ENCODE results near the gene LRRK1.

Gene LRRK1

GRCh38 chr15:101056366-101057334 is 137.5 kb downstream of the LRRK1 start:
- Histone ChIP-seq H3K4me3 (no peak overlapping the region), H3K4me1 (peaks cover 34% of the 10 kb centered on the region), H3K36me3 (no peaks in the 10 kb centered on the region), H3K9me3 (no peaks in the 10 kb centered on the region), H4K20me1 (no peaks in the 10 kb centered on the region), H3K9ac (no peak overlapping the region), H3K27ac (no peak overlapping the region), H3K4me2 (peak overlapping the region; percentile 61), H3K27me3 (peaks cover 8% of the 10 kb centered on the region)
- no peak for TF ChIP-seq Cebpa-rat (IDR thresholded peaks at IDR 0.05)

- Histone ChIP-seq H3K27ac (no peak overlapping the region), H3K9ac (no peak overlapping the region), H4K20me1 (no peaks in the 10 kb centered on the region), H3K4me1 (peaks cover 47% of the 10 kb centered on the region), H3K27me3 (peaks cover 8% of the 10 kb centered on the region), H3K36me3 (no peaks in the 10 kb centered on the region), H3K4me2 (peak overlapping the region; percentile 61), H3K4me3 (no peak overlapping the region), H3K9me3 (no peaks in the 10 kb centered on the region)
- TF ChIP-seq Cebpa-rat (IDR thresholded peaks at IDR 0.05) = no peak
These were observed 138.8 kb downstream of the LRRK1 start for GRCh38 chr15:101057841-101058407.

- TF ChIP-seq Cebpa-rat (IDR thresholded peaks at IDR 0.05) = no peak
- peaks cover 47% of the 10 kb centered on the region for H3K4me1 ChIP-seq
- H3K9ac ChIP-seq = no peak overlapping the region
These were observed 139.6 kb downstream of the LRRK1 start for GRCh38 chr15:101058735-101059134.

GRCh38 chr15:101059381-101060341 is 140.5 kb downstream of the LRRK1 start:
- Histone ChIP-seq H3K9me3 (no peaks in the 10 kb centered on the region), H3K4me1 (peaks cover 47% of the 10 kb centered on the region), H3K27me3 (peaks cover 8% of the 10 kb centered on the region), H4K20me1 (no peaks in the 10 kb centered on the region), H3K9ac (no peak overlapping the region), H3K4me3 (no peak overlapping the region), H3K27ac (no peak overlapping the region), H3K36me3 (no peaks in the 10 kb centered on the region), H3K4me2 (no peak overlapping the region)
- no peak for TF ChIP-seq Cebpa-rat (IDR thresholded peaks at IDR 0.05)

More at GRCh38 chr15:101058735-101059134, 139.6 kb downstream of the LRRK1 start:
- no peaks in the 10 kb centered on the region for H3K9me3 ChIP-seq
- no peak overlapping the region for H3K27ac ChIP-seq
- no peaks in the 10 kb centered on the region for H4K20me1 ChIP-seq
- no peaks in the 10 kb centered on the region for H3K36me3 ChIP-seq
- H3K27me3 ChIP-seq = peaks cover 8% of the 10 kb centered on the region
- H3K4me2 ChIP-seq = no peak overlapping the region
- no peak overlapping the region for H3K4me3 ChIP-seq

- no peak overlapping the region for H3K9ac ChIP-seq
- peaks cover 8% of the 10 kb centered on the region for H3K27me3 ChIP-seq
- no peak overlapping the region for H3K4me2 ChIP-seq
These were observed 141.7 kb downstream of the LRRK1 start for GRCh38 chr15:101060576-101061551.

GRCh38 chr15:101062063-101062462 is 142.9 kb downstream of the LRRK1 start:
- Histone ChIP-seq H4K20me1 (no peaks in the 10 kb centered on the region), H3K27ac (no peak overlapping the region), H3K9me3 (no peaks in the 10 kb centered on the region), H3K9ac (no peak overlapping the region), H3K4me1 (peaks cover 52% of the 10 kb centered on the region), H3K4me3 (no peak overlapping the region), H3K27me3 (peaks cover 8% of the 10 kb centered on the region), H3K4me2 (peak overlapping the region; percentile 66), H3K36me3 (no peaks in the 10 kb centered on the region)
- TF ChIP-seq Cebpa-rat (IDR thresholded peaks at IDR 0.05) = no peak

More at GRCh38 chr15:101060576-101061551, 141.7 kb downstream of the LRRK1 start:
- Histone ChIP-seq H3K36me3 (no peaks in the 10 kb centered on the region), H3K9me3 (no peaks in the 10 kb centered on the region), H3K4me3 (no peak overlapping the region), H3K4me1 (peaks cover 48% of the 10 kb centered on the region), H3K27ac (no peak overlapping the region), H4K20me1 (no peaks in the 10 kb centered on the region)
- no peak for TF ChIP-seq Cebpa-rat (IDR thresholded peaks at IDR 0.05)

- H3K27ac ChIP-seq = no peak overlapping the region
- H3K27me3 ChIP-seq = peaks cover 8% of the 10 kb centered on the region
- H3K9me3 ChIP-seq = no peaks in the 10 kb centered on the region
- H3K4me3 ChIP-seq = no peak overlapping the region
- no peak overlapping the region for H3K9ac ChIP-seq
- H3K4me2 ChIP-seq = peak overlapping the region; percentile 66
- TF ChIP-seq Cebpa-rat (IDR thresholded peaks at IDR 0.05) = no peak
- H3K4me1 ChIP-seq = peaks cover 47% of the 10 kb centered on the region
- no peaks in the 10 kb centered on the region for H4K20me1 ChIP-seq
- H3K36me3 ChIP-seq = no peaks in the 10 kb centered on the region
These were observed 143.5 kb downstream of the LRRK1 start for GRCh38 chr15:101062471-101063171.

GRCh38 chr15:101063212-101063611 is 144.1 kb downstream of the LRRK1 start:
- no peak overlapping the region for H3K4me3 ChIP-seq
- peaks cover 8% of the 10 kb centered on the region for H3K27me3 ChIP-seq
- peaks cover 42% of the 10 kb centered on the region for H3K4me1 ChIP-seq
- H3K4me2 ChIP-seq = no peak overlapping the region
- H3K9ac ChIP-seq = no peak overlapping the region
- H3K36me3 ChIP-seq = no peaks in the 10 kb centered on the region
- no peaks in the 10 kb centered on the region for H4K20me1 ChIP-seq
- no peaks in the 10 kb centered on the region for H3K9me3 ChIP-seq
- no peak overlapping the region for H3K27ac ChIP-seq
- TF ChIP-seq Cebpa-rat (IDR thresholded peaks at IDR 0.05) = no peak
